ENCODE measurements around the gene FAM81B. TPM values are rescaled to one million over a fixed set of nuclear protein-coding genes. Genes with fewer than 3 reads are reported as not detected.
A peak's percentile ranks its signal among the peaks of the same experiment; 100 is the strongest.

The FAM81B gene
- total RNA-seq, 1 donor, result 1.9 TPM

DNA sequence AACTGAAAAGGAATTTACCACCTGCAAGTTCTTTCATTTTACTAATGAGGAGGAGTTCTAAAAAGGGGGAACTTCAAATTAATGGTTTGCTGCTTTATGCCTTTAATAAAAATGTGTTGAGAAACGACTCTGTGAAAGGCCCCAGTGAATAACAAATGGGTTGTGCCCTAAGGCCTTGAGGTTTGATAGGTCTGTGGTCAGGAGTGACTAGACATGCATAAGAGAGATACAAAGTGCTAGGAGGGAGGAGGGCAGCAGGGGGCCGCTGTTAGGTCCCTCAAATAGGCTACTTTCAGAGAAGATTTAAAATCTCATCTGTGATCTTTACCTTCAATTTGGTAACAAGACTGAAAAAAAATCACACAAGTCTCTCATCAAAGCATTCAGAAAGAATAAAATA, 58.3 kb downstream of the FAM81B start:
- no peak for DNase-seq (ENCODE audit: low read depth in 2 of 3, low spot score in 2 of 3)

DNA sequence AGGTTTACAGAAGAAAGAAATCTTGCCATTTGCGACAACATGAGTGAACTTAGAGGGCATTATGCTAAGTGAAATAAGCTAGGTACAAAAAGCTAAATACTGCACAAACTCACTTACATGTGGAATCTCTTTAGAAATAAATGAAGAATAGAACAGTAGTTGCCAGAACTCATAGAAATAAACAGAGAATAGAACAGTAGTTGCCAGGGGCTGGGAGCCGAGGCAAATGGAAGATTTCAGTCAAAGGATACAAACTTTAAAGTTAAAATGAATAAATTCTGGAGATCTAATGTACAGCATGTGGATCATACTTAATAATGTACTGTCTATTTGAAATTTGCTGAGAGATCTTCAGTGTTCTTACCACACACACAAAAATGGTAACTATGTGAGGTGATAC, 63.4 kb downstream of the FAM81B start:
- DNase-seq (ENCODE audit: low read depth in 2 of 3, low spot score in 2 of 3), result no peak

DNA sequence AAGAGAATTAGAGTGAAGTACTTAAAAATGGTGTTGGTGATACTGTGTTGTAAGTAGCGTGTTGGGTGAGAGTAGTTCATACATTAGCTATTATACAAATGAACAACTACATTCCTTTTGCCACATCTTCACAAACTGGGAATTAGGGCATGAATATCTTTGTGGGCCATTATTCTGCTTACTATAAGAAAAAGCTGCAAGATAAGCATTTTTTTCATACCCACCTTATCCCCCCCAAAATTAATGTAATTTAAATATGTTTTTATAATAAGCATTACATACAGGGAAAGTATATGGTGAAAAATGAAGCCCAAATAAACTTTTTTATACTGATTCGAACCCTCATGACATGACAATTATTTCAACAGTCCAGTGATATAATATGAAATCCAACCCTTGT, 69.5 kb downstream of the FAM81B start:
- DNase-seq (ENCODE audit: low read depth in 2 of 3, low spot score in 2 of 3), result no peak

DNA sequence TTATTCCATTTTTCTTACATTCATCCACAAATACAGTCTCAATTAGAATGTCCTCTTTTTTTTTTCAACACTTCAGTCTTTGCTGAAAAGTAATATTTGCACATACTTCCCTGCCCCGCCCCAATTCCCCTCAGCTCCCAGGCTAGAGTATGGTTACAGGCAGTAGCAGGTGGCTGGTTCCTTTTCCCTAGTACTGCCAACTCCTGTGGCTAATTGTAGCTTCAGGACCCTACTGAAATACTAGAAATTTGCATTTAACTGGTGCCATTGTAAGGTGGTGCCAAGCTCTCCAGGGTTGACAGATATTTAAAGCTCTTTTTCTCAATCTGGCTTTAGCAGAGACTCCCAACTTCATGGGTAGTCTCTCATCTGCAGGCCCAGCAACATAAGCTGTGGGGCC, 80.3 kb downstream of the FAM81B start:
- DNase-seq (ENCODE audit: low read depth in 2 of 3, low spot score in 2 of 3), result no peak

DNA sequence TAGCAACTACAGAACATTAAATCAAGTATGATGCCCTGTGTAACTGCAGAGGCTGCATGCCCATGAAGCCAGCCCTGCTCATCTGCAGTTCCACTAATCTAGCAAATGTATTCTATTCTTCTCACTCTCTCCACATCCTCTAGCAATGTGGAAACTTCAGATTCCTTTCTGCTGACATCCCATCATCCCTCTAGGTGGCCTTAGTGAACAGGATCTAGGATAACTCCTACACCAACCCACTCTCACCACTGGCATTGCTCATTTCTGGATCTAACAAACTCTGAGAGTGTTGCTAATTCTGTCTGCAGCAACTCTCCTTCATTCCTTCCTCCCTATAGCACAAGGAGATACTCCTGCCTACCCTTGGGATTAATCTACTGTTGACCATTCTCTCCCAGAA, 80.8 kb downstream of the FAM81B start:
- no peak for DNase-seq (ENCODE audit: low read depth in 2 of 3, low spot score in 2 of 3)

DNA sequence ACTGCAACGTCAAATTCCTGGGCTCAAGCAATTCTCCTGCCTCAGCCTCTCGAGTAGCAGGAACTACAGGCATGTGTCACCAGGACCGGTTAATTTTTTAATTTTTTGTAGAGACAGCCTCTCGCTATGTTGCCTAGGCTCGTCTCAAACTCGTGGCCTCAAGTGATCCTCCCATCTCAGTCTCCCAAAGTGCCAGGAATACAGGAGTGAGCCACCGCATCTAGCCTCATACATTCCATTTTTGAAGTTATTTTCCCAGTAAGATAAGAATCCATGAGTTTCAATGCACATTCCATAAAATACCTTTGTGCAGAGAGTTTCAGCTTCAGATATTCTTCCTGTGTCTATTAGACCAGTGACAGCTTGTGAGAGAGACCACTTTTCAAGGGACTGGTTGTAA, 93.3 kb downstream of the FAM81B start:
- DNase-seq (ENCODE audit: low read depth in 2 of 3, low spot score in 2 of 3), result no peak

DNA sequence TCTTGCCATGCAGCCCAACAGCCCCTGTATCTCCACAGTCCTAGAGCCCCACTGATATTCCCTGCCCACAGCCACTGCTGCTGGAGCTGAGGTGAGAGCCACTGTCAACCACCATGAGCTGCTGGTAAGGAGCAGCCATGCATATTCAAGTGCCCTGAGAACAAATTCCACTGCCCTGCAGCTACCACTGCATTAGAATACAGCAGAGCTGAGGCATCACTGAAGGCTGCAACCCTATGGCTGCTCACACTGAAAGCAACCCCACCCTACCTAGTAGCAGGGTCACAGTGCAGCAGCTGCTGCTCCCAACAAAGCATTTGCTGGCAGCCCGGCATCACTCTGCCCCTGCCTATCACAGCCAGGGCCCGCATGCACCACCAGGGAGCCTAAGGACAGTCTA, 95.0 kb downstream of the FAM81B start:
- no peak for DNase-seq (ENCODE audit: low read depth in 2 of 3, low spot score in 2 of 3)

DNA sequence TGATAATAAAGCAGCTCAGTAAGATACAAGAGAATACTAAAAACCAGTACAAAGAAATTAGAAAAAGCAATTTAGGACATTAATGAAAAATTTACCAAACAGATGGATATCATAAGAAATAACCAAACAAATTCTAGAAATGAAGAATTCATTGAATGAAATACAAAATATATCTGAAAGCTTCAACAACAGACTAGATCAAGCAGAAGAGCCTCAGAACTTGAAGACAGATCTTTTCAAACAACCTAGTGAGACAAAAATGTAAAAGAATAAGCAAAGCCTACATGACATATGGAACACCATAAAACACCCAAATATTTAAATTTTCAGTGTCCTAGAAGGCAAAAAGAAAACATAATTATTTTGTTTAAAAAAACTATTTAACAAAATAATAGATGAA, 96.7 kb downstream of the FAM81B start:
- DNase-seq (ENCODE audit: low read depth in 2 of 3, low spot score in 2 of 3), result peak in 1 of 3 donors; percentile 26

Other genes starting within 250 kb of the FAM81B start
- 16.7 TPM for gene MCTP1, start 106.3 kb upstream of the FAM81B start, total RNA-seq
- gene SKIC3, start 163.6 kb downstream of the FAM81B start, total RNA-seq, result 37.7 TPM
- gene ARSK, start 163.7 kb downstream of the FAM81B start, total RNA-seq, result 3.8 TPM
- 0.54 TPM for gene GPR150, start 228.7 kb downstream of the FAM81B start, total RNA-seq